Activated CD4-positive, alpha-beta T cell treated with anti-CD3 and anti-CD28 coated beads, Interleukin-10, Interleukin-2, amounts not matched to agents 100 ng/mL and 50 ng/mL, durations not matched to agents 16 hours and 8 hours (primary cell): ENCODE measurements around the gene C1orf87.

Source experiments
- DNase-seq: peaks from one replicate; pipeline ENCODE4 v3.0.0-alpha.2; 2020

Gene C1orf87

GRCh38 chr1:60073605-60074278 lies at the start of gene C1orf87:
Gene C1orf87, minus strand, starts transcription at chr1:60073770. Its CDS starts 1,127 bp downstream, at chr1:60072643.
- DNase-seq, result no peak

DNA sequence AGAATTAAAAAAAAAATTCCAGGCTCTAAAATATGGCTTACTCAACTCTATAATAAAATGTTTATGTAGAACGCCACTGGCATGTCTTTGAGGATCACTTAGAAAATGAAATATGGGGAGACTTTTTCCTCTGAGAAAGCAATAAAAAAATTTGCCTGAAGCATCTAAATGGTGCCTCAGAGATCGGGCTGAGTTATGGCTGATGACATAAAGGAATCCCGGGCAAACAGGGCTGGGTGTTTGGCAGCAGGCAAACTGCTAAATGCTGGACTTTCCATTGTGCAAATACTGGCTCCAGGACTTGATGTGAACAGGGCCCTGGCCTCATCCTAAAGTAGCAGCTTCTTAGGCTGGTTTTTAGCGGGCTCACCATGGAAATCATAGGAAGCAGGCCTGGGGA lies 44.5 kb upstream of the C1orf87 start:
- DNase-seq, result no peak

DNA sequence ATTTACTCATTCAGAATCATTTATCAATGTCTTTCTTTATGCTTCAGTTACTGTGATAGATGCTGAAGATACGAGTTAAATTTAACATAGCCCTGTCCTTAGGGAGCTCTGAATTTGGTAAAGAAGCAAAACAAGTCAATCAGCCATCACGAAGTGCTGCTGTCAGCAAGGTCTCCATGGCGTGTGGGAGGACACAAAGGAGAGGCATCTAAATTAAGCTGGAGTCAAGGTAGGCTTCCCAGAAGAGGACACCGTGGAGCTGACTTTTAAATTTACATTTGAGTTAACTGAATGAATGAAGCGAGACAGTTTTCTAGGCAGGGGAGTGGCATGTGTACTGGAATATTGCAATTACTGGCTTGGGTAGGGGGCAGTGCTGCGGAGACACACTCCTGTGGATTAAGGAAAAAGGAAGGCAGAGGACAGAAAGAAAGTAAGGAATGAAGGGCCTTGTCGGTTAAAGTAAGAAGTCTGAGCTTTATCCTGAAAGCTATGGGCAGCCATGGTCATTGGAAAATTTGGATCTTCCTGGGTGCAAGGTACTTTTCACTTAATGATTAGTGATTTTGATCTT lies 41.3 kb upstream of the C1orf87 start:
- DNase-seq, result no peak

DNA sequence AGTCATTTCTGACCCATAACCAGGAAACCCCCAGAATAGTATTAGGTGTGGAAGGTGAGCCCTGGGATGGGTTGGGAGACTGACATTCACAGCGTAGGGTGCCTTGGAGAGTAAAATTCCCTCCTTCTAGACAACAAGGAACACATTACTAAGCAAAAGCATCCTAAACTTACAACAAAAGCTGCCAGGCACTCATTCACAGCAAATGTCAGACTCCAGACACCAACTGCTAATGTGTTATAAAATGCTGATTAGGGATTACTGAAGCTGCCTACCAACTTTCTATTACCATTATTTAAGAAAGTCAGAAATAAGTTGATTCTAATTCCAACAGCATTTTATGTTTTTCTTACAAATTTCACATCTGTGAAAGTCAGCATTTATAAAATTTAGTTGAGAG lies 40.0 kb upstream of the C1orf87 start:
- DNase-seq, result no peak

- DNase-seq, result no peak
These were observed 39.5 kb upstream of the C1orf87 start for GRCh38 chr1:60113028-60113427.

DNA sequence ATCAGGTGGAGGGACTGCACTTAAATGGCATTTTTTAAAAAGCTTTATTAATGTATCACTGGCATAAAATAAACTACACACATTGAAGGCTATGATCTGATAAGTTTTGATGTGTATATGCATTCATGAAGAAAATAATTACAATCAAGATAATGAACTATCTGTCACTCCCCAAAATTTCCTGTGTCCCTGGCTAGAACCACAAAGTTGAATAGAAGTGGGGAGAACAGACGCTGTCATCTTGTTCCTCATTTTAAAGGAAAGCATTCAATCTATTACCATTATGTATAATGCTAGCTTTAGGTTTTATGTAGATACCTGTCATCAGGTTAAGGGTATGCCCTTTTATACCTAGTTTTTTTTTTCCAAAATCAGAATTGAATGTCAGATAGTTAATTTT lies 38.1 kb upstream of the C1orf87 start:
- DNase-seq, result no peak

DNA sequence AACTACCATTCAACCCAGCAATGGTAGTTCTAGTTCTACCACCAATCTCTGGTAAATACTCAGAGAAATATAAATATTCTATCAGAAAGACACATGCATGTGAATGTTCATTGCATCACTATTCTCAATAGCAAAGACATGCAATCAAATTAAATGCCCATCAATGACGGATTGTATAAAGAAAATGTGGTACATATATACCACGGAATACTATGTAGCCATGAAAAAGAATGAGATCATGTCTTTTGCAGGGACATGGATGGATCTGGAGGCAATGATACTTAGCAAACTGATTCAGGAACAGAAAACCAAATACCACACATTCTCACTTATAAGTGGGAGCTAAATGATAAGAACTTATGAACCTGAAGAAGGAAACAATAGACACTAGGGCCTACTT lies 37.5 kb upstream of the C1orf87 start:
- DNase-seq, result no peak

- DNase-seq, result no peak
These were observed 34.6 kb upstream of the C1orf87 start for GRCh38 chr1:60108196-60108595.

- no peak for DNase-seq
These were observed 29.6 kb upstream of the C1orf87 start for GRCh38 chr1:60103186-60103585.

GRCh38 chr1:60102267-60103061 lies 28.9 kb upstream of the C1orf87 start:
- DNase-seq, result no peak

DNA sequence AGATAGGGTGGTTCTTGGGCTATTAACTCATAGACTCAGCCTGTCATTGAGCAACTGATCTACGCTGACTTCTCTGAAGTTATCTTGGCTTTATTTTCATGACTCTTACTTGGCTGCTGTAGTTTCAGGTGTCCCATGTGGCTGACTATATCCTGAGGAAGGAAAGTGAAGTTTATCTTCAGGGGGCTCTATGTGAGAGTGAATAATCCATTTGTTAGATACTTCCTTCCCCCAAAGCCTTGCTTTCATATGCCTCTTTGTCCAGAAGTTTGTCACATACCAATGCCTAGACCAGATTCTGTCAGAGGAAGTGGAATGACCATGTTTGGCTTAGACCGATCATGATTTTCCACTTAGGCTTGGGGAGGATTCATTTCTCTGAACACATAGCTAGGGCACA lies 27.9 kb upstream of the C1orf87 start:
- DNase-seq, result no peak

GRCh38 chr1:60091195-60091715 lies 17.7 kb upstream of the C1orf87 start:
- DNase-seq, result no peak

- no peak for DNase-seq
These were observed 17.1 kb upstream of the C1orf87 start for GRCh38 chr1:60090655-60091054.

DNA sequence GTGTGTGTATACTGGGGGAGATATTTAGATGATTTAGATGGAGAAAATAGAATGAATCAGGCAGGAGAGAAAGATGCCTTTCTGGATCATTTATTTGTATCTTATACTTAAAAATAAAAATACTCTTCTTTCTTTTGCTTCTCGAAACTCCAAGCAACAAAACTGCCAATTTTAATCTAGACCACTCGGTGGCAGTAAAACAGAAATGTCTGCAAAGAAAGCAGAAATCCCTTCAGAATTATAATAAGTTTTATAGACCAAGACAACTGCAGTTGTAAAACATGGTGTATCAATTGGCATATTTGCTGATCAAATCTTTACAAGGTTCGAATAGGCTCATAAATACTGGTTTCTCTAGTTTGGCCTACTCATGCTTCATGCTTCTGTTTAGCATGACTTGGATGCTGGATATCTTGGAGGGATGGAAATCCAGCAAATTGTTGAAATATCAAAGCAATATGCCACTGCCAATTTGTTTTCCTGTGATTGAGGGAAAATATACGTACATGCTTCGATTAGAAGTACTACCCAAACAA lies 15.1 kb upstream of the C1orf87 start:
- no peak for DNase-seq

DNA sequence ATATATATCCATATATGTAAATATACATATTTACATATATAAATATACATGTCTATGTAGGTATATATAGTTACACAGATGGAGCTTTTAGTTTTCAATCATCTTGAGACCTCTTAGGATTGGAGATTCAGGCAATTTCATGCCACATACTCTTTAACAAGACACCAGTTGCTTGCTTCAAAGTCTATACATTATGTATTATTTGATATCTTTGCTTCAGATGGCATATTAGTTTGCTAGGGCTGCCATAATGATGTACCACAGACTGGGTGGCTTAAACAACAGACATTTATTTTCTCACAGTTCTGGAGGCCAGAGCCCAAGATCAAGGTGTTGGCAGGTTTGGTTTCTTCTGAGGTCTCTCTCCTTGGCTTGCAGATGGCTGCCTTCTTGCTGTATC lies 14.1 kb upstream of the C1orf87 start:
- DNase-seq, result no peak

DNA sequence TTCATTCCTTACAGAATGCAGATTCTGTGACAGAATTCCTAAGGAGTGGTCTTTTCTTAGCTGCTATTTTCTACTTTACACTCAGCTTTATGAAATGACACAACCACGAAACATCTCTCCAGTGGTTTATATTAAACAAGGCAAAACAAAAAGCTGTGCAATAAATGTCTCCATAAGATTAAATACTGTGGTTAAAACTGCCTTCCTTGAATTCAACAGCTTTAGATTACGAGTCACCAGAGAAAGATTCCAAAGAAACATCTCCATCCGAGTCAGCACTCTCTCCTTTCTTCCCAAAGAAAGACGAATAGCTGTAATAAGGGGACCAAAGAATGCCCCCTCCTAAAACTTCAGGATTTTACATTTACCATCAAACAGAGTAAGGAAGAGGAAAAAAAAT lies 4.6 kb upstream of the C1orf87 start:
- DNase-seq, result no peak

DNA sequence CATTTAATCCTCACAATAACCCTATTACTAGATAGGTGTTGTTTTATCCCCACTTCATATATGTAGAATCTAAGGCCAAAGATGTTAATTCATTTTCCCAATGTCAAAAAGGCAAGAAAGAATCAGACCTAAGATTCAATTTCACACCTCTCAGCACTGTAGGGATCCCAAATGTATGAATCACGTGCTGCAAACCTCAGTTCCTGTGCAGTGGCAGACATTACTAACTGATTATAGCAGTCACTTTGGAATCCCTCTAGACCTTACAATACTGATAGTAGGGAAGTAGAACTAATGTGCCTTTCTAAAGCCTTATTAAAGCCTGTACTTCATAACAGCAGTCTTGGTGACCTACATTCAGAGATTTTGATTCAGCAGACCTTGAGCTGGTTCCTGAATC lies 2.3 kb downstream of the C1orf87 start:
- no peak for DNase-seq

- DNase-seq, result no peak
These were observed 3.9 kb downstream of the C1orf87 start for GRCh38 chr1:60069691-60070090.

DNA sequence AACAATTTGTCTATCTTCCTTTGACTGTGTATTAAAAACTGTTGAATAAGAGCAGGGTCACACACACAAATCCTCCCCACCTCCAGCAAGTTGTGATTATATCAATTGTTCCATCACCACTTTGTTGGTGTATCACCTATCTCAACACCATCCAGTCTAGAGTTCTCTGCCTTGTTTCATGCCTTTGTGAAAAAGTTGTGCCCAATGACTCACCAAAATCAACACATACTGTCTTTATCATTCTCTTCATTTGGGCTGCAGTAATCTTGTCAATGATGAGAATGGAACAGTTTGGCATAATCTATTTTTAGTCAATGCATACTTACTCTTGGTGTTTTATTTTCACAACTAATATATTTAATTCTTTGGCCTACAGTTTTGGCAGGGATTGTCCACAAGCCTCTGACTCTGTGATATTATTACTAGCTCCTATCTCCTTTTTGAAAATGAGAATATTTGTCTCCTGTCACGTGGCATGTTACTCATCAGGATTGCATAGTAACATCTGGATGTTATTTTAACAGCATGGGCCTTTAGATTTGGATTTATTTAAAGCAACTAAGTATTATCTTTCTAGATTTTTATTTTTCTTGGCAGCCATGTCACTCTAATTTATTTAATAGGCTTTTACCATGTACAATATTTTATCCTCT lies 5.1 kb downstream of the C1orf87 start:
- DNase-seq, result no peak

- no peak for DNase-seq
These were observed 7.6 kb downstream of the C1orf87 start for GRCh38 chr1:60066001-60066400.

DNA sequence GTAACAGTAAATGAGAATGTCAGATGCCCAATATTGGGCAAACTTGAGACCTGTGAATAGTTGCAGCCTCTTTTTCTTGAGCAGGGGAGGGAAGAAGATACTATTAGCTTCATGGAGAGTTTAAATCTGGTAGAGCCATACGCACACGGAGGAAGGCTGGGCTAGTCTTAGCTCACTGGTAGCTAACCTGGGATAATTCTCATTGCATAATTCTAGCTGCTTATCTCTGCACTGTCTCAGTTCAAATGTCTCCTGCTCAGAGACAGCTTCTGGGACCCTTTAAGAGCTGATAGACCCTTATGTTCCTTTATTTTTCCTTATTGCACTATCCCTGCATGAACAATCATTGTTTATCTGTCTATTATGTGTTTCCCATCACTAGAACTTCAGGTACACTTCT lies 8.4 kb downstream of the C1orf87 start:
- no peak for DNase-seq

- DNase-seq, result no peak
These were observed 10.0 kb downstream of the C1orf87 start for GRCh38 chr1:60063561-60063960.

DNA sequence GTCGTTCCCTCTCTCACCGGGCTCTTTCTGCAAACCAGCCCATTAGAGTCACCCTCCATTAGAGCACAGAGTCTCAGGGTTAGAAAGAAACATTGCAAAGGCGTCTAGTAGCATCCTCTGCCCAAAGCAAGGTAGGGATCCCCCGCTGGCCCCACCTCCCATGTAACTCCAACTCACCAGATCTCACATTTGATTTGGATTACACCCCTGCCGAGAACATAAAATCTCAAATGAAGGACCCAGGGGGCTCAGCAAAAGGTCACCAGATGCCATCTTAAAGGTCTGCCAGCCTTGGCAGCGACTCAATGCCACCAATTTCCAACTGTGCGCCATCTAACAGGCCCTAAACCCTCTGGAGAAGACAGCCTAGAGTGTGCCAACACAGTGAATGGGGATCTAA lies 14.1 kb downstream of the C1orf87 start:
- DNase-seq, result no peak
